SK-N-SH treated with all-trans-retinoic acid at 6 μM for 48 hours (cell line): ENCODE results near the gene RASA2.
"Not testable (repeated sequence)": the region's sequence is repeated elsewhere in the genome, so short reads cannot be mapped to it uniquely, and the experiment has no call there.

ENCODE experiments used
- ATAC-seq: fragments of 200-7000 bp; cut with Tn5 transposase; 3 replicates; pipeline ENCODE4 v1.9.1; 2020; ENCODE audit warnings: mild to moderate bottlenecking, moderate library complexity
- ARNTL ChIP-seq: fragments of 450-650 bp; formaldehyde crosslinking; IDR thresholded peaks from 2 replicates; pipeline ENCODE4 v1.5.0; 2020; ENCODE audit warnings: low read depth, mild to moderate bottlenecking, moderate library complexity, borderline replicate concordance
- CREB5 ChIP-seq: fragments of 250-450 bp; sonication (Bioruptor Pico); IDR thresholded peaks from 2 replicates; pipeline ENCODE4 v1.5.1; 2020; ENCODE audit warnings: low read depth, mild to moderate bottlenecking, moderate library complexity
- CSDC2 ChIP-seq: fragments of 250-450 bp; sonication (Bioruptor Pico); IDR thresholded peaks from 2 replicates; pipeline ENCODE4 v1.5.0; 2020; ENCODE audit warnings: mild to moderate bottlenecking, moderate library complexity
- ESRRG ChIP-seq: fragments of 250-450 bp; sonication (Bioruptor Pico); IDR thresholded peaks from 2 replicates; pipeline ENCODE4 v1.6.1; 2021; ENCODE audit warnings: mild to moderate bottlenecking
- GLIS3 ChIP-seq: fragments of 250-450 bp; sonication (Bioruptor Pico); IDR thresholded peaks from 2 replicates; pipeline ENCODE4 v1.5.0; 2020; ENCODE audit warnings: mild to moderate bottlenecking, moderate library complexity
- ISL1 ChIP-seq: fragments of 250-450 bp; sonication (Bioruptor Pico); IDR thresholded peaks from 2 replicates; pipeline ENCODE4 v2.1.2; 2022; ENCODE audit warnings: mild to moderate bottlenecking, moderate library complexity
- OSR1 ChIP-seq: fragments of 250-450 bp; sonication (Bioruptor Pico); IDR thresholded peaks from 2 replicates; pipeline ENCODE4 v1.8.0; 2022; ENCODE audit warnings: moderate library complexity, mild to moderate bottlenecking, inconsistent platforms
- PATZ1 ChIP-seq: fragments of 250-450 bp; sonication (Bioruptor Pico); IDR thresholded peaks from 2 replicates; pipeline ENCODE4 v1.8.0; 2020; ENCODE audit warnings: mild to moderate bottlenecking, moderate library complexity, borderline replicate concordance
- POU6F1 ChIP-seq: fragments of 250-450 bp; sonication (Bioruptor Pico); IDR thresholded peaks from 2 replicates; pipeline ENCODE4 v1.8.0; 2021; ENCODE audit warnings: low read depth, mild to moderate bottlenecking, moderate library complexity, borderline replicate concordance
- PPARA ChIP-seq: fragments of 250-450 bp; sonication (Bioruptor Pico); IDR thresholded peaks from 2 replicates; pipeline ENCODE4 v1.5.0; 2020; ENCODE audit warnings: mild to moderate bottlenecking, borderline replicate concordance
- RARB ChIP-seq: fragments of 250-450 bp; sonication (Bioruptor Pico); IDR thresholded peaks from 2 replicates; pipeline ENCODE4 v1.8.0; 2021; ENCODE audit warnings: mild to moderate bottlenecking, moderate library complexity
- SNAI2 ChIP-seq: fragments of 250-450 bp; sonication (Bioruptor Pico); IDR thresholded peaks from 2 replicates; pipeline ENCODE4 v1.5.0; 2020; ENCODE audit warnings: mild to moderate bottlenecking, moderate library complexity
- TCF4 ChIP-seq: fragments of 250-450 bp; sonication (Bioruptor Pico); IDR thresholded peaks from 2 replicates; pipeline ENCODE4 v1.8.0; 2021; ENCODE audit warnings: mild to moderate bottlenecking, moderate library complexity, borderline replicate concordance
- TOX ChIP-seq: fragments of 250-450 bp; sonication (Bioruptor Pico); IDR thresholded peaks from 2 replicates; pipeline ENCODE4 v1.8.0; 2021; ENCODE audit warnings: mild to moderate bottlenecking, moderate library complexity, borderline replicate concordance
- ZC3H10 ChIP-seq: fragments of 250-450 bp; sonication (Bioruptor Pico); IDR thresholded peaks from 2 replicates; pipeline ENCODE4 v1.5.1; 2021; ENCODE audit warnings: mild to moderate bottlenecking, moderate library complexity
- ZFP3 ChIP-seq: fragments of 250-450 bp; sonication (Bioruptor Pico); IDR thresholded peaks from 2 replicates; pipeline ENCODE4 v1.5.0; 2020; ENCODE audit warnings: mild to moderate bottlenecking, moderate library complexity
- ZFP30 ChIP-seq: fragments of 450-650 bp; formaldehyde crosslinking; IDR thresholded peaks from 2 replicates; pipeline ENCODE4 v1.5.0; 2022; ENCODE audit warnings: mild to moderate bottlenecking, moderate library complexity
- ZNF565 ChIP-seq: fragments of 450-650 bp; formaldehyde crosslinking; conservative IDR thresholded peaks from 2 replicates; pipeline ENCODE4 v1.5.0; 2020; ENCODE audit warnings: low read depth, mild to moderate bottlenecking, moderate library complexity
- ZNF70 ChIP-seq: fragments of 450-650 bp; formaldehyde crosslinking; IDR thresholded peaks from 2 replicates; pipeline ENCODE4 v1.5.0; 2020; ENCODE audit warnings: mild to moderate bottlenecking, moderate library complexity
- TF ChIP-seq, protein P1 (sequence below): fragments of 250-450 bp; sonication (Bioruptor Pico); IDR thresholded peaks from 2 replicates; pipeline ENCODE4 v1.5.1; 2021; ENCODE audit warnings: mild to moderate bottlenecking, moderate library complexity

RASA2 gene

GRCh38 chr3:141477224-141477623, 9.6 kb upstream of the RASA2 start:
- peak; percentile 91 for ATAC-seq

GRCh38 chr3:141478139-141478538, 8.7 kb upstream of the RASA2 start:
- no peak for TF ChIP-seq TOX (CRISPR knock-in tag)
- TF ChIP-seq ZFP30 (CRISPR knock-in tag) = no peak
- TF ChIP-seq TCF4 (CRISPR knock-in tag) = no peak
- TF ChIP-seq ARNTL (CRISPR knock-in tag) = no peak
- TF ChIP-seq, protein P1, sequence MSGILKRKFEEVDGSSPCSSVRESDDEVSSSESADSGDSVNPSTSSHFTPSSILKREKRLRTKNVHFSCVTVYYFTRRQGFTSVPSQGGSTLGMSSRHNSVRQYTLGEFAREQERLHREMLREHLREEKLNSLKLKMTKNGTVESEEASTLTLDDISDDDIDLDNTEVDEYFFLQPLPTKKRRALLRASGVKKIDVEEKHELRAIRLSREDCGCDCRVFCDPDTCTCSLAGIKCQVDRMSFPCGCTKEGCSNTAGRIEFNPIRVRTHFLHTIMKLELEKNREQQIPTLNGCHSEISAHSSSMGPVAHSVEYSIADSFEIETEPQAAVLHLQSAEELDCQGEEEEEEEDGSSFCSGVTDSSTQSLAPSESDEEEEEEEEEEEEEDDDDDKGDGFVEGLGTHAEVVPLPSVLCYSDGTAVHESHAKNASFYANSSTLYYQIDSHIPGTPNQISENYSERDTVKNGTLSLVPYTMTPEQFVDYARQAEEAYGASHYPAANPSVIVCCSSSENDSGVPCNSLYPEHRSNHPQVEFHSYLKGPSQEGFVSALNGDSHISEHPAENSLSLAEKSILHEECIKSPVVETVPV = no peak
- no peak for ATAC-seq

More at GRCh38 chr3:141477224-141477623, 9.6 kb upstream of the RASA2 start:
- TF ChIP-seq OSR1 = no peak
- TF ChIP-seq, all 23 proteins: peak for 0

DNA sequence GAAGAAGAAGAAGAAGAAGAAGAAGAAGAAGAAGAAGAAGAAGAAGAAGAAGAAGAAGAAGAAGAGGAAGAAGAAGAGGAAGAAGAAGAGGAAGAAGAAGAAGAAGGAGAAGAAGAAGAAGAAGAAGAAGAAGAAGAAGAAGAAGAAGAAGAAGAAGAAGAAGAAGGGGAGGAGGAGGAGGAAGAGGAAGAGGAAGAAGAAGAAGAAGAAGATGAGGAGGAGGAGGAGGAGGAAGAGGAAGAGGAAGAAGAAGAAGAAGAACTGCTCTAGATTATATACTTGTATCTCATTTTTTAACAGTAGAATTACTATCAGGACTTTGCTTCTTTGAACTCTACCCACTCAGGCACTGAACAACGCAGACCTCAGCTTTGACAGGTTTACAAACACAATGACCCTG, 8.0 kb upstream of the RASA2 start:
- ATAC-seq = not testable (repeated sequence)

DNA sequence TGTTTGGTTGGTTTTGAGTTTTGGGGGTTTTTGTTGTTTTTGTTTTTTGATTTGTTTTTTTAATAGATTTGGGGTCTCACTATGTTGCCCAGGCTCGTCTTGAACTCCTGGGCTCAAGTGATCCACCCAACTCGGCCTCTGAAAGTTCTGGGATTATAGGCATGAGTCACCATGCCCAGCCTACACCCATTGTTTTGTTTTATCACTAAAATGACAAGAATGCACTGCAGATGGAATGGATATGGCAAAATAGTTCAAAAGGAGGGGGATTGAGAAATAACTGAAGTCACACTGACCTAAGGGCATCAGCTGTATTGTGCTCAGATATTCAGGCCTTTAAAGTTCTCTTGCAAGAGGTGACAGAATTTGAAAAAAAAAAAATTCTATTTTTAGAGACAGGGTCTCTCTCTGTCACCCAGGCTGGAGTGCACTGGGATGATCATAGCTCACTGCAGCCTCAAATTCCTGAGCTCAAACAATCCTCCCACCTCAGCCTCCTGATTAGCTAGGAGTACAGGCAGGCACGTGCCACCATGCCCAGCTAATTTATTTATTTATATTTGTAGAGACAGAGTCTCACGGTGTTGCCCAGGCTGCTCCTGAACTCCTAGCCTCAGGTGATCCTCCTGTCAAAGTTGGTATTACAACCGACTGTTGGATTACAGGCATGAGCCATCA, 4.4 kb upstream of the RASA2 start:
- TF ChIP-seq POU6F1 (CRISPR knock-in tag) (no peak), ISL1 (CRISPR knock-in tag) (peak; percentile 42)
- TF ChIP-seq, all 23 proteins: peak for 1
- ATAC-seq = peak; percentile 2; the same call in 1 of the 3 replicates

GRCh38 chr3:141484701-141485287, 2.0 kb upstream of the RASA2 start:
- TF ChIP-seq ESRRG (CRISPR knock-in tag) = no peak
- TF ChIP-seq ZFP3 (CRISPR knock-in tag) = no peak
- TF ChIP-seq PATZ1 = no peak
- no peak for TF ChIP-seq SNAI2 (CRISPR knock-in tag)
- no peak for TF ChIP-seq PPARA (CRISPR knock-in tag)
- no peak for TF ChIP-seq ZNF70 (CRISPR knock-in tag)
- TF ChIP-seq TOX (CRISPR knock-in tag) = no peak
- no peak for TF ChIP-seq GLIS3 (CRISPR knock-in tag)
- no peak for TF ChIP-seq ZC3H10 (CRISPR knock-in tag)
- TF ChIP-seq, protein P1 = no peak
- TF ChIP-seq OSR1 = no peak
- TF ChIP-seq ARNTL (CRISPR knock-in tag) = no peak
- TF ChIP-seq TCF4 (CRISPR knock-in tag) = no peak
- no peak for TF ChIP-seq ZFP30 (CRISPR knock-in tag)
- no peak for TF ChIP-seq ISL1 (CRISPR knock-in tag)
- TF ChIP-seq CSDC2 = no peak
- no peak for TF ChIP-seq RARB
- TF ChIP-seq ZNF565 (CRISPR knock-in tag) = no peak
- TF ChIP-seq POU6F1 (CRISPR knock-in tag) = no peak
- no peak for TF ChIP-seq CREB5
- ATAC-seq = no peak
